ENCODE results near the gene PCTP.

PCTP gene

DNA sequence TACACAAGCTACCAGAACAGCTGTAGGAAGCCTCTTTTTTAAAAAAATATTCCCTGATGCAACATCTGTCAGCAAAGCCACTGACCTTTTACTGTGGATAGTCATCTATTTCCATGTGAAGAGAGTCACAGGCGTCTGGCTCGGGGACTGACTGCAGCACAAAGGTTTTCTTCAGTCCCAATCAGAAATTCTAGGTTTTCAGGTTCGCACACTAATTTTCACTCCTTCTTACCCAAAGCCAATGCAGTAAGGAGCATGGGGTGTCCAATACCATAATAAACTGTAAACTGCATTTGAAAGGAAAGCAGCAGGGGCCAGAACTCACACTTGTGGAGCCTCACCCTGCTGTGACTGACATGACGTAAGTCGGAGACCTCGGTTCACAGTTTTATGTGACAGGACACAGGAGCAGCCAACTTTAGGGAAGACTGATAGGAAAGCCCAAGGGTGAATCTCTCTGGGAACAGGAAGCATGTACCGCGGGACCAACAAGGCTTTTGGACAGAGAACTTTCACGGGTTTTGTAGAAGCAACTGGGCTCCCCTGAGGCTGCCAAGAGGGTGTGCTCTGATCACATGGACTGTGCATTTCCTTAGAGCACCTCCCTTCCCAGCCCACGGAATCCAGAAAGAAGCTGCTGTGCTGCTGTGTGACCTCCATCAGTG, 19.1 kb upstream of the PCTP start:
- H2AFZ ChIP-seq (ENCODE audit: low read depth, low read length) = no peak overlapping the region
- no peaks in the 10 kb centered on the region for H3K9me3 ChIP-seq (ENCODE audit: insufficient read depth, low read length)

GRCh38 chr17:55734128-55734781, 16.6 kb upstream of the PCTP start:
- H3K9ac ChIP-seq (ENCODE audit: low read length) = no peak overlapping the region
- H3K9me3 ChIP-seq (ENCODE audit: insufficient read depth, low read length) = no peaks in the 10 kb centered on the region
- H3K27me3 ChIP-seq (ENCODE audit: low read depth, low read length) = peaks cover 51% of the 10 kb centered on the region
- TF ChIP-seq, protein P1, sequence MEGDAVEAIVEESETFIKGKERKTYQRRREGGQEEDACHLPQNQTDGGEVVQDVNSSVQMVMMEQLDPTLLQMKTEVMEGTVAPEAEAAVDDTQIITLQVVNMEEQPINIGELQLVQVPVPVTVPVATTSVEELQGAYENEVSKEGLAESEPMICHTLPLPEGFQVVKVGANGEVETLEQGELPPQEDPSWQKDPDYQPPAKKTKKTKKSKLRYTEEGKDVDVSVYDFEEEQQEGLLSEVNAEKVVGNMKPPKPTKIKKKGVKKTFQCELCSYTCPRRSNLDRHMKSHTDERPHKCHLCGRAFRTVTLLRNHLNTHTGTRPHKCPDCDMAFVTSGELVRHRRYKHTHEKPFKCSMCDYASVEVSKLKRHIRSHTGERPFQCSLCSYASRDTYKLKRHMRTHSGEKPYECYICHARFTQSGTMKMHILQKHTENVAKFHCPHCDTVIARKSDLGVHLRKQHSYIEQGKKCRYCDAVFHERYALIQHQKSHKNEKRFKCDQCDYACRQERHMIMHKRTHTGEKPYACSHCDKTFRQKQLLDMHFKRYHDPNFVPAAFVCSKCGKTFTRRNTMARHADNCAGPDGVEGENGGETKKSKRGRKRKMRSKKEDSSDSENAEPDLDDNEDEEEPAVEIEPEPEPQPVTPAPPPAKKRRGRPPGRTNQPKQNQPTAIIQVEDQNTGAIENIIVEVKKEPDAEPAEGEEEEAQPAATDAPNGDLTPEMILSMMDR (IDR thresholded peaks at IDR 0.05; ENCODE audit: low read depth, low read length) = no peak
- peak; percentile 41; the same call in 1 of the 2 replicates for TF ChIP-seq EZH2phosphoT487 (IDR thresholded peaks at IDR 0.05; ENCODE audit: low read depth)
- H3K4me3 ChIP-seq (ENCODE audit: low read length) = peak overlapping the region; percentile 13; the same call in 1 of the 2 replicates
- H2AFZ ChIP-seq (ENCODE audit: low read depth, low read length) = no peak overlapping the region
- H3K79me2 ChIP-seq (ENCODE audit: low read length) = no peaks in the 10 kb centered on the region
- H3K4me2 ChIP-seq (ENCODE audit: low read length) = peak overlapping the region; percentile 66
- H4K20me1 ChIP-seq (ENCODE audit: insufficient read depth, low read length) = no peaks in the 10 kb centered on the region
- H3K4me1 ChIP-seq (ENCODE audit: low read length) = peaks cover 20% of the 10 kb centered on the region
- H3K36me3 ChIP-seq (replicated peaks; ENCODE audit: low read depth, low read length) = no peaks in the 10 kb centered on the region
- H3K27ac ChIP-seq (ENCODE audit: low read length) = no peak overlapping the region

More for the DNA sequence above, 19.1 kb upstream of the PCTP start:
- Histone ChIP-seq H3K36me3 (replicated peaks; ENCODE audit: low read depth, low read length) (no peaks in the 10 kb centered on the region), H3K4me3 (ENCODE audit: low read length) (no peak overlapping the region), H3K4me2 (ENCODE audit: low read length) (no peak overlapping the region), H3K9ac (ENCODE audit: low read length) (no peak overlapping the region), H4K20me1 (ENCODE audit: insufficient read depth, low read length) (no peaks in the 10 kb centered on the region), H3K27ac (ENCODE audit: low read length) (no peak overlapping the region), H3K27me3 (ENCODE audit: low read depth, low read length) (peaks cover 58% of the 10 kb centered on the region), H3K4me1 (ENCODE audit: low read length) (peaks cover 12% of the 10 kb centered on the region), H3K79me2 (ENCODE audit: low read length) (no peaks in the 10 kb centered on the region)
- TF ChIP-seq, protein P1 (IDR thresholded peaks at IDR 0.05; ENCODE audit: low read depth, low read length) = no peak
- TF ChIP-seq EZH2phosphoT487 (IDR thresholded peaks at IDR 0.05; ENCODE audit: low read depth) = no peak

DNA sequence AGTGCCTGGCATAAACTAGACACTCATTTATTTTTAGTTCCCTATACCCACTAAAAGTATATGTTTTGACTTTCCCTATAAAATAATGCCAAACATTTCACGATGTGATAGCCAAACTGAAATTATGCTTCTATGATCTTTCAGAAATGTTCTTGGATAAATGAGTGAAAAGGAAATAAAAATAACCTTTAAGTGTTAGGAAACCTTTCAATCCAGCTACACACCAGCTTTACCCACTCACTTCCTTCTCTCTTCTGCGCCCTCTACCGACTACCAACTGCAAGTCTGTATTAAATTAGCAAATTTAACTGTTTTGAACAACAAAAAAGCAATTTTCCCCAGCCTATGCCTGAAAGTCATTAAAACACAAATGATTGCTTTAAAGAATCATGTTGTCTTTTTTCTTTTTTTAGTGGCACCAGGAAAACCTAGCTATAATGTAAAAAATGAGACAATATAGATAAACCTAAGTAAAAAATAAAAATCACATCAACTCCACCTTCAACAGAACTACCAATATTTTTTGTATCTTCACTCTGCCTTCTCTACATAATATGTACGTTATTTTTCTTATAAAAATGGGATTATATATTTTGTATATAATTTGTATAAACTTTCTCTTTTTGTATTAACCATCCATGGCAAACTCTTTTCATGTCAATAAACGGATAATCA, 15.0 kb upstream of the PCTP start:
- Histone ChIP-seq H3K27ac (ENCODE audit: low read length) (no peak overlapping the region), H3K27me3 (ENCODE audit: low read depth, low read length) (peaks cover 48% of the 10 kb centered on the region), H3K79me2 (ENCODE audit: low read length) (no peaks in the 10 kb centered on the region), H3K4me2 (ENCODE audit: low read length) (no peak overlapping the region), H2AFZ (ENCODE audit: low read depth, low read length) (no peak overlapping the region), H3K9ac (ENCODE audit: low read length) (no peak overlapping the region), H3K4me3 (ENCODE audit: low read length) (no peak overlapping the region), H3K36me3 (replicated peaks; ENCODE audit: low read depth, low read length) (no peaks in the 10 kb centered on the region), H3K9me3 (ENCODE audit: insufficient read depth, low read length) (no peaks in the 10 kb centered on the region), H4K20me1 (ENCODE audit: insufficient read depth, low read length) (no peaks in the 10 kb centered on the region), H3K4me1 (ENCODE audit: low read length) (peaks cover 20% of the 10 kb centered on the region)
- no peak for TF ChIP-seq EZH2phosphoT487 (IDR thresholded peaks at IDR 0.05; ENCODE audit: low read depth)
- TF ChIP-seq, protein P1 (IDR thresholded peaks at IDR 0.05; ENCODE audit: low read depth, low read length) = peak; percentile 79

DNA sequence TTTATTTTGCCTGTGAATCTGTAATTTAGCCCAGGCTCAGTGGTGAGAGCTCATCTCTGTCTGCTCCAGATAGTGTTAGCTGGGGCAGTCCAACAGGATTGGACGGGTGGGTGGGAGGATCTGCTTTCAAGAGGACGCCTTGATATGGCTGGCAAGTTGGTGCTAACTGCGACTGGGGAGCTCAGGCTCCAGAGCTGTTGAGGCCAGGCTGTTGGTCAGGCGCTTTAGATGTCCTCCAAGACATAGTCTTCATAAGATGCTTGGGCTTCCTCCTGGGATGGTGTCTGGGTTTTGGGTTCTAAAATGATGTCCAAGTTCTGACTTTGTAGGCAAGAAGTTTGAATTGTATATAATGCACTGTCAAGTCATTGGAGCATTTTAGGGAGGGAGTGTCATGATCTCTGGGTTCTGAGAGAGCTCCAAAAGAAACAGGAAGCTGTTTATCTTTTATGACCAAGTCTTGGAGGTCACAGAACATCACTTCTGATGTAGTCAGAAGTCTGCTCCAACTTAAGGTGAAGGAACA, 12.8 kb upstream of the PCTP start:
- no peaks in the 10 kb centered on the region for H3K36me3 ChIP-seq (replicated peaks; ENCODE audit: low read depth, low read length)
- H2AFZ ChIP-seq (ENCODE audit: low read depth, low read length) = no peak overlapping the region
- H3K9ac ChIP-seq (ENCODE audit: low read length) = no peak overlapping the region
- H3K27ac ChIP-seq (ENCODE audit: low read length) = no peak overlapping the region
- no peak overlapping the region for H3K4me3 ChIP-seq (ENCODE audit: low read length)
- no peaks in the 10 kb centered on the region for H3K79me2 ChIP-seq (ENCODE audit: low read length)
- no peak overlapping the region; the same call in 1 of the 2 replicates for H3K4me2 ChIP-seq (ENCODE audit: low read length)
- H3K27me3 ChIP-seq (ENCODE audit: low read depth, low read length) = peaks cover 40% of the 10 kb centered on the region
- TF ChIP-seq, protein P1 (IDR thresholded peaks at IDR 0.05; ENCODE audit: low read depth, low read length) = no peak
- TF ChIP-seq EZH2phosphoT487 (IDR thresholded peaks at IDR 0.05; ENCODE audit: low read depth) = no peak
- peaks cover 32% of the 10 kb centered on the region for H3K4me1 ChIP-seq (ENCODE audit: low read length)
- H3K9me3 ChIP-seq (ENCODE audit: insufficient read depth, low read length) = no peaks in the 10 kb centered on the region
- no peaks in the 10 kb centered on the region for H4K20me1 ChIP-seq (ENCODE audit: insufficient read depth, low read length)

Data from OCI-LY3 (cell line).